Measurements from ENCODE around the gene ADCY7.

The ADCY7 gene

DNA sequence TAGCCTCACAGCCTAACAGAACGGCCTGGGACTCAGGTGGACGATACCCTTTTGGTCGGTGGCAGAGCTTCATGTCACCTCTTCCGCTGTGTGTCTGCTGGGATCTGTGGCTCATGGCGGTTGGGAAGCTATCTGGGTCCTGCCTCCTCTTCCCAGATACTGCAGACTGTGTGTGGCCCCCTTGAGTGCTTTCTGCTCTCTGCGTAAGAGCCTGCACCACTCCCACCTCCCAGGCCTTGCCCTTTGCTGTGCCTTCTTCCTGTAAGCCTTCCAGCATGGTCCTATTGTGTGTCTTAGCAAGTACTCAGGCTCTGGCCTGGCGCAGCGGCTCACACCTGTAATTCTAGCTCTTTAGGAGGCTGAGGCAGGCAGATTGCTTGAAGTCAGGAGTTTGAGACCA, 17.5 kb upstream of the ADCY7 start:
- no peak for DNase-seq (ENCODE audit: low read depth in 3 of 3)

DNA sequence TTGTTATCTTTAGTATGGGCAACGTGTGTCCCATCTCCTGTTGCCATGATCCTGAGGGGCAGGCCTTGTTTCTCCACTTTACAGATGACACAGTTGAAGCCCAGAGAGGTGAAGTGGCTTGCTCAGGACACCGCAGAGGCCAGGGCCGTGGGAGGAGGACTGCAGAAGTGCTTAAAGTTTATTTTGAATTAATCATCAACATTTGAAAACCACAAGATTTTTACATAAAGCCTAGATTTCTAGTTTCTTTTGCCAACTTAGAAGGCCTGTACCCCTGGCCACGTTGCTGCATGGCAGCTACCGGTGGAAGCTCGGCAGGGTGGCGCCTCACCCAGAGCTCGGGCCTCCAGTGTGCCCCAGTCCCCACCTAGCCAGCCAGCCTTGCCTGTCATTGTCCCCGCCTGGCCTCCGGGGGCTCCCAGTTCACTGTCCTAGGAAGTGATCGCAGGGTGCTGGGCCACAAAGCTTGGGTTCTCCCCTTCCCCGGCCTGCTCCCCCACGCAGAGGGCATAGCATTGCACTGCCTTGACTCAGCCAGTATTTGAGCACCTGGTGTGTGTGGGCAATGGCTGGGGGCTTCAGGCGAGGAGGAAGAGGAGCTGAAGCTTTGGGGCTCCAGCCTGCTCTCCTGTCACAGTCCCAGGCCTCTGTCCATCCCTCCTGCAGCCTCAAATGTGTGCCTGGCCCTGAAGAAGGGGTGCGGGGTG, 14.8 kb upstream of the ADCY7 start:
- no peak for DNase-seq (ENCODE audit: low read depth in 3 of 3)

DNA sequence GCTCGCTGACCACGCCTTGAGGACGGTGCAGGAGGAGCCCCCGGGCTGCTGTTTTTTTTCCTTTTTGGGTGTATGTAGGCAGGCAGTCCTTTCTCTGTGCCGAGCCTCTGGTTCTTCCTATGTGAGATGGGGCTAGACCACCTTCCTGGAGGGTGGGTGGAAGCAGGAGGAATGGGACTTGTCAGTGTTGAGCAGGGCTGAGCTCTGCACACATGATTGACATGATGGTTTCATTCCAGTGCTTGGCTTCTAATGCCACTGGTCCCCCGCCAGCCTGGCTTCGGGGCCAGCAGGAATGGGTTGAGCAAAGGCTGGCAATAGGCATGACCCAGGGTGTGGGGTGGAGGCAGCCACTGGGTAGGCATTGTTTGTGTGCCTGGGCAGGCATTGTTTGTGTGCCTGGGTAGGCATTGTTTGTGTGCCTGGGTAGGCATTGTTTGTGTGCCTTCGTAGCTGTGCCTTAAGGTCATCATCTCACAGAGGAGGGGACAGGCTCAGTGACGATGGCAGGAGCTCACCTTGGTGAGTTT, 14.2 kb upstream of the ADCY7 start:
- no peak for DNase-seq (ENCODE audit: low read depth in 3 of 3)

DNA sequence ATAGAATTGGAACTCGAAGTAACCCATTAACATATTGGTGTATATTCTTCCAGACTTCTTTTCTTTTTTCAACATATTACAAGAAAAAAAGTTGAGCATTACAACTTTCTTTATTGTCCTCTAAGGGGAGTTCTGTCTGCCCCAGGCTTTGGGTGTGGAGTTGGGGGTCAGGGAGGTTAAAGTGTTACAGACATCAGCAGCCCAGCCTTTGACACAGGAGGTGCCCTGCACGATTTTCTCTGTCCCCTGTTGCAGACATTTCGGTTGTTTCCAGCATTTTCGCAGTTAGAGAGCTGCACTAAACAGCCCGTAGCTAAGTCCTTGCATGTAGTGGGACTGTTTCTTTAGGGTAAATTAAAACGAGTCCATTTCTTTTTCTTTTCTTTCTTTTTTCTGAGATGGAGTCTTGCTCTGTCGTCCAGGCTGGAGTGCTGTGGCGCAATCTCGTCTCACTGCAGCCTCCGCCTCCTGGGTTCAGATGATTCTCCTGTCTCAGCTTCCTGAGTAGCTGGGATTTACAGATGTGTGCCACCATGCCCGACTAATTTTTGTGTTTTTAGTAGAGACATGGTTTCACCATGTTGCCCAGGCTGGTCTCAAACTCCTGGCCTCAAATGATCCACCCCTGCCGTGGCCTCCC, 13.4 kb upstream of the ADCY7 start:
- DNase-seq (ENCODE audit: low read depth in 3 of 3) = no peak

DNA sequence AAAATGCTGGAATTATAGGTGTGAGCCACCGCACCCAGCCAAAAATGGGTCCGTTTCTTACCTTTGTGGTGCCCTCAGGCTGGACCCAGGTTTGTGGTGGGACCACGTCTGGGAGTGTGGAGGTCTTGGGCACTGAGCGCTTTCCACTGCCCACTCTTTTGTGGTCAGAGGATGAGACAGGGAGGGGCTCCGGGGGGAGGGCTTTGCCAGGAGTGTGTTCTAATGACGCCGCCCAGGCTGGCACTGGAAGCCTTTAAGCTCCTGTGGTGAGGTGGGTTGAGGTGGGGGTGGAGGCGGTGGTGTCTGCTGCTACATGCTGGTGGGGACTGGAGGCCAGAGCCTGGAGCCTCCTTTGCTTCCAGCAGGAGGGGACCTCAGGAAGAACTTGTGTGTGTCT, 12.8 kb upstream of the ADCY7 start:
- DNase-seq (ENCODE audit: low read depth in 3 of 3) = no peak

DNA sequence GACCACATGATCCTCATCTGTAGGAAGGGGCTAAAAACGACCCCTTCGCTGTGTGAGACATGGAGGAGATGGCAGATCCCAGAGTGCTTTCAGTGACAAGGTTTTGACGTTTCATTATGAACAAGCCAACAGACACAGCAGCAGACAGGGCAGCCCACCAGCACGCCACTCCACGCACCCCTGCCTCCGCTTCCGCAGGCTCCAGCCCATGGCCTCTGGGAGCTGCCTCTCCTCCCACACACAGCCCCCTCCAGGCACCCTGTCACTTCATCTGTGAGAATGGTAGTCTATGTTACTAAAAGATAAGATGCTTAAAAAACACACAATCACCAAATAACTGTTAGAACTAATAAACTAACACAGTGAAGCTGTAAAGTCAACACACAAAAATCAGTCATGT, 12.3 kb upstream of the ADCY7 start:
- no peak for DNase-seq (ENCODE audit: low read depth in 3 of 3)

DNA sequence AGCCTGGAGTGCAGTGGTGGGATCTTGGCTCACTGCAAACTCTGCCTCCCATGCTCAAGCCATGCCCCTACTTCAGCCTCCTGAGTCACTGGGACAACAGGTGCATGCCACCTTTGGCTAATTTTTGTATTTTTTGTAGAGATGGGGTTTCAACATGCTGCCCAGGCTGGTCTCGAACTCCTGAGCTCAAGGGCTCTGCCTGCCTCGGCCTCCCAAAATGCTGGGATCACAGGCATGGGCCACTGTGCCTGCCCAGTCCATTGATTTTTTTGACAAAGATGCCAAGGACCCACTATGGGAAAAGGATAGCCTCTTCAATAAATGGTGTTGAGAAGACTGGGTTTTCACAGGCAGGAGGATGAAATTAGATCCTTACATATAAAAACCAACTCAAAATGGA, 10.8 kb upstream of the ADCY7 start:
- no peak for DNase-seq (ENCODE audit: low read depth in 3 of 3)

DNA sequence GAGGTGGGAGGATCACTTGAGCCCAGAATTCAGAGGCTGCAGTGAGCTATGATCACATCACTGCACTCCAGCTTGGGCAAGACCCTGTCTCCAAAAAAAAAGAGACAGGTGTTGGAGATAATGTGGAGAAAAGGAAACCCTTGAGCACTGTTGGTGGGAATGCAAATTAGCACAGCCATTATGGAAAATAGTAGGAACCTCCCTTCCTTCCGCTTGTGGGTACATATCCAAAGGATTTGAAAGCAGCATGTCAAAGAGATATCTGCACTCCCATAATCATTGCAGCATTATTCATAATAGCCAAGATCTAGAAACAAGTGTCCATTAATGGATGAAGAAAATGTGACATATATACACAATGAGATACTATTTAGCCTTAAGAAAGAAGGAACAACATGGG, 9.7 kb upstream of the ADCY7 start:
- DNase-seq (ENCODE audit: low read depth in 3 of 3) = no peak

DNA sequence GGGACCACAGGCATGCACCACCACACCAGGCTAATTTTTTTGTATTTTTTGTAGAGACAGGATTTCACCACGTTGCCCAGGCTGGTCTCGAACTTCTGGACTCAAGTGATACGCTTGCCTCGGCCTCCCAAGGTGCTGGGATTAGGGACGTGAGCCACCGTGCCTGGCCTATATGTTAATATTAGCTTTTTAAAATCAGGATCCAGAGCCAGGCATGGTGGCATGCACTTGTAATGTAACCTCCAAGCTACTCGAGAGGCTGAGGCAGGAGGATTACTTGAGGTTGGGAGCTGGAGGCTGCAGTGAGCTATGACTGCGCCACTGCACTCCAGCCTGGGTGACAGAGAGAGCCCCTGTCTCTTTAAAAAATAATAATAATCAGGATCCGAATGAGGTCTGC, 8.5 kb upstream of the ADCY7 start:
- DNase-seq (ENCODE audit: low read depth in 3 of 3) = no peak

DNA sequence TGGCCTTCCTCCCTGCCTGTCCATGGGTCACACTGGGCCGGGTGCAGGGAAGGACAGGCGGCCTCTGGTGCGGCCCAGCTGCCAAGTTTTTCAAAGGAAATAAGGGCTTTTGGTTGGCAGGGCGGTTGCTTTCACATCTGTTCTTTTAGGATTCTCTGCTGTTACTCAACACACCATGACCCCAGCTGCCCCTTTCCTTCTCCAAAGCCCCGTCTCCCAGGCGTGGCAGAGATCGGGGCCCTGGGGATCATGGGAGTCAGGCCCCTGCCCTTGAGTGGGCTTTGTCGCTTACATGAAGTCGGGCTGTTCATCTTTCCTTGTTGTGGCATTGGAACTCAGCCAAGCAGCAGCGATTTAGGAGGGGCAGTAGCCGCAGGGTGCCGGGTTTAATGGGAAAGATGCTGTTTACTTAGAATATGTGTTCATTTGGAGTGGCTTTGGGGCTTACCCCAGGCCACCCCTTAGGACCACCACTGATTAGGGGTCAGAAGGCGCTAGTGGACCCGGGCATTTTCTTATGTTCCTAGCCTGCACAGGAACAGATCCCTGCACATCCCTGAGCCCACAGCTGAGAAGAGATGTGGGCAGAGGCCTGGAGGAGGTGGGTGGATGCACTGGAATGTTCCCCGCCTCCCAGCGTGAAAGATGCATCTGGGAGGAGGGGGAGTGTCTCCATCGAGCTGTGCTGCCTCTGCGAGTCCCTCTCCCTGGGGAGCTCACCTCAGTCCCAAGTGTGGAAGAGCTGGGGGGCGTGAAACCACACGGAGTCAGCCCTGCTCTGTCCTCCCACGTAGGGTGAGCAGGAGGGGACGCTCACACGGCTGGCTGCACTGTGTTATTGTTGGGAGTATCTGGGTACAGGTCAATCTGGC, 6.8 kb upstream of the ADCY7 start:
- no peak for DNase-seq (ENCODE audit: low read depth in 3 of 3)

DNA sequence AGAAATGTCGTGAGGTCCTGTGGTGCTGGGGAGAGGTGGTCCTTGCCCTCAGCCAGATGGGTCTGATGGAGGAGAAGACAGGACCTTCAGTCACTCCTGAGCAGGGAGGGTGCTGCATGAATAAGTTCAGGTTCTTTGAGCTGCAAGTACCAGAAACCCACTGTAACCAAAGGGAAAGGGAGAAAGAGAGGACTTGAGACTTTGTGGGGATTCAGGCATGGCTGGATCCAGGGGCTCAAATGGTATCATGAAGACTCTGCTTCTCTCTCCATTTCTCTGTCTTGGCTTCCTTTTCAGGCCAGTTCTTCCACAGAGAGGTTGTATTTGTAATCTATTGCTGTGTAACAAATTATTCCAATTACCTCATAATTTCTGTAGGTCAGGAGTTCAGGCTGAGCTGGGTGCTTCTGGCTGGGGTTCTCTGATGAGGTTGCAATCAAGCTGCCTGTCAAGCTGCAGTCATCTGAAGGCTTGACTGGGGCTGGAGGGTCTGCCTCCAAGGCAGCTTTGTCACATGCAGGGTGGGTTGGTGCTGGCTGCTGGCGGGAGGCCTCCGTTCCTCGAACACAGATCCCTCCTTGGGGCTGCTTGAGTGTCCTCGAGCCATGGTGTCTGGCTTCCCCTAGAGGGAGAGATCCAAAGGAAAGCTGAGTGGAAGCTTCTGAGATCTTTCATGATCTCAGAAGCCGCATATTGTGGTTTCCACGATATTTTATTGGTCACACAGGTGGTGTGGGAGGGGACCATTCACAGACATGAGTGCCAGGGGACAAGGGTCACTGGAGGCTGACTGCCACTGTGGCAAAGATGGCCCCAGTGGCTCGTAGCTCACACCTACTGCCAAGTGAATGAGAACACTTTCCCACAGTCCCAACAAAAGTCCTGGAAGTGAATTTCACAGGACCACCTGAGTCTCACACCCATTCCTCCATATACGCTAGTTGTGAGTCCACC, 5.9 kb upstream of the ADCY7 start:
- DNase-seq (ENCODE audit: low read depth in 3 of 3) = no peak

DNA sequence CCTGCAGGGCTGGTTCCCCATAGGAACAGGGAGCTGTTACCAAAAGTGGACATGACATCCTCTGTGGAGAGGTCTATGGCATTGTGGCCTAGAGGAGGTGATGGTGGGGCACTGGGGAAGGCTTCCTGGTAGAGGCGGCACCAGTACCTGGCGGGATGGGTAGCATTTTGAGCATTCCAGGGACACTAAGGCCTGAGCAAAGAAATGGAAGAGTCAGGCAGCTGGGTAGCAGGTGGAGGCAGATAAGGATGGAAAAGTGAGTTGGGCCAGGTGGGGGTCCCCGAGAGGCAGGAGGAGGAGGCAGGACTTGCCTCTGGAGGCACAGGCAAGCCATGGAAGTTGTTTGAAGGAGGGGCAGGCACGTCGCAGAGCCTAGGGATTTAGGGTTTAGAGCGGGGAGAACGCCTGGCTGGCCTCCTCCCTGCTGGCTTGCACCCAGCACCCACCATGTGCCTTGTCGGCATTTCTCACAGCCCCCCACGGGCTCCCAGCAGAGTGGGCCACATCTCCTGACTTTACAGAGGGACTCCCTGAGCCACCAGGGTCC, 5.1 kb upstream of the ADCY7 start:
- no peak for DNase-seq (ENCODE audit: low read depth in 3 of 3)

DNA sequence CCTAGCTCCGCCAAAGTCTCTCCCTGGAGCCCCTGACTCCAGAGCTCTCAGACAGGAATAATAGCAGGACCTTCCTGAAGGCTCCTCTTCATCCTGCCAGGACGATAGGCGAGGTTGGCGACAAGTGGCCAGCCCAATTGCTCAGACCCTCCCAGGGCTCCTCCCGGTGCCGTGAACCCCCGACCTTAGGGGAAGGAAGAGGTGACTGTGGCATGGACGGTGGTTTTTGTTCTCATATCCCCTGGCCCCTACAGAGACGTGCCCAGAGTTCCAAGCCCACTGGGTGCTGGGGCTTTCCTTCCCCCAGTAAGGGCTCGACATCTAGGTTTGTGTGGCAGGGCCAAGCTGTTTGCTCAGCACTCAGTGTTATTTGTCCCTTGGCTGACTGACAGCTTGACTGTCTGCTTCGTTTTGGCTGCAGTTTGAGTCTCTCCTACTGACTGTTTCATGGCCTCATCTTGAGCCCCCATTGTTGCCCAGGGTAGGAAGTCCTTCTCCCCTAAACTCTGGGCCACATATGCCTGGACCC, 4.6 kb upstream of the ADCY7 start:
- DNase-seq (ENCODE audit: low read depth in 3 of 3) = no peak

DNA sequence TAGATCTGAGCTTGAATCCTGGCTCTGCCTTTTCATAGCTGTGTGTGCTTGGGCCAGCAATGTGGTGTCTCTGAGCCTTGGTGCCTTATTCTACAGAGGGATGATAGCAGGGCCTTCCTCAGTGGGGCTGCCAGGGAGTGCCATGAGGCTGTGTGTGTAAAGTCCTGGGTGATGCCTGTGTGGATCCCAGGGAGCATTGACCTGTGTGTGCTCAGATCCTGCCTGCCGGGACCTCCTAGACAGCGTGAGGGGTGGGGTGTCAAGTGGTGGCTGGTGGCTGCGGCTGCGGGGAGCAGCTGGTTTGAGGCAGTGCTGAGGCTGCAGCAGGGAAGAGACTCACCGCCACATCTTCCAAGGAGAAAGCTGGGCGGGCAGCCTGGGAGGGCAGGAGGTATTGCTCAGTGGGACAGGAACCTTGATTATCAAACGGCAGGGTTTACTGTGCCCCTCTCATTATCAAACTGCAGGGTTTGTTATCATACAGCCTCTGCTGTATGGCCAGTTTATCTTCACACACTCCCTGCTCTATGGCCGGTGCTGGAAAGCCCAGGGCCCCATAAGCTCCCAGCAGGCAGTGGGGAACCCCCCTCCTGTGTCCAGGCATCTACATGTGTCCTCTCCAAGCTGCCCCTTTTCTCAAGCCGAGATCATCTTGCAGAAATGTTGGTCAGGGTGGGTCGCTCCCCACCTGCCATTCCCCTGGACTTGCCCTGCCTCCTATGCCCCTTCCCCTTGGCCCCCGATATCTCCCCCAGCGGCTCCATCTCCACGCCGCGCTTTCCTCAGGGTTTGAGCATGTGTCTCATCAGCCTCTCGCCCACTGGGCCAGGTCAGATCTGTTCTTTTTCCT, 3.1 kb upstream of the ADCY7 start:
- no peak for DNase-seq (ENCODE audit: low read depth in 3 of 3)

DNA sequence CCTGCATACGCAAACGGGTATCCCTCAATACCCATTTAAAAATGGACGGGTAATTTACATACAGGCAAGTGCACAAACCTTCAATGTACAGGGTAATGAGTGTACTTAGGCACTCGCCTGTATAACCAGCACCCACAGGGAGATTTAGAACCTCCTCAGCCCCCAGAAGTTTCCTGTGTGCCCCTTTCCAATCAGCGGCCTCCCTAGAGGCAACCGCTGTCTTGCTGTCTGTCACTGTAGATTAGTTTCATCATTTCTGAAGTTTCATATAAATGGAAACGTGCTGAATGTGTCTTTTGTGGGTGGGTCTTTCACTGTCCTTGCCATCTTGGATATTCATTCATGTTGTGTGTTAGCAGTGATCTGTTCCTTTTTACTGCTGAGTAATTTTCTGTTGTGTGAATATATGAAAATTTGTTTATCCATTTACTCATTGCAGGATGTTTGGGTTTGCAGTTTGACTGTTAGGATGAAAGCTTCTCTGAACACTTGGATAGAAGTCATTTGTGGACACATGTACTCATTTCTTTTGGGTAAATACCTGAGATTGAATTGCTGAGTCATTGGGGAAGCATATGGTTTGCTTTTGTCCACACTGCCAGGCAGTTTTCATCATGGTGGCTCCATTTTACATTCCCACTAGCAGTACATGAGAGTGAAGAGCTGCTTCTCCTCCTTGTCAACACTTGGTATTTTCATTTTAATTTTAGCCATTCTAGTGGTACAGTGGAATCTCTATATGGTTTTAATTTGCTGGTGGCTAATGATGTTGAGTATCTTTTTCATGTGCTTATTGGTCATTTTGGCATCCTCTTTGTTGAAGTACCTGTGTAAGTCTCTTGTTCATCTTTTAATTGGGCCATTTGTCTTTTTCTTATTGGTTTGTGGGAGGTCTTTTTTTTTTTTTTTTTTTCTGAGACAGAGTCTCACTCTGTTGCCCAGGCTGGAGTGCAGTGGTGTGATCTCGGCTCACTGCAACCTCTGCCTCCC, 2.1 kb upstream of the ADCY7 start:
- DNase-seq (ENCODE audit: low read depth in 3 of 3) = no peak

DNA sequence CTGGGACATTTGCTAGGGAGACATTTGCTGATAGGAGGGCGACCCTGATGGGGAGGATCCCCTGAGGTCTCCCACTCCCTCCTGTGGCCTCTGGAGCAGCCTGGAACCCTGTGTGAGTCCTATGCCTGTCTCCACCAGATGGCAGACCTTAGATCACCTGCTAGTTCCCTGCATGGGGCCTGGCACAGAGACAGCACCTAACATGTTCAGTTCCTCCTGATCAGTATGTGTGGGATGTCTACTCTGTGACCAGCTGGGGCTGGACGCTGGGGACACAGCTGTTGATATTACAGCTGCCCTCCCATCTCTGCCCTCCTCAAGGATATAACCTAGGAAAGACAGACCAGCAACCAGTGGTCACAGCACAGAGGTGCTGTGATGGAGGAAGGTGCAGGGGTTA, 1.1 kb upstream of the ADCY7 start:
- no peak for DNase-seq (ENCODE audit: low read depth in 3 of 3)

DNA sequence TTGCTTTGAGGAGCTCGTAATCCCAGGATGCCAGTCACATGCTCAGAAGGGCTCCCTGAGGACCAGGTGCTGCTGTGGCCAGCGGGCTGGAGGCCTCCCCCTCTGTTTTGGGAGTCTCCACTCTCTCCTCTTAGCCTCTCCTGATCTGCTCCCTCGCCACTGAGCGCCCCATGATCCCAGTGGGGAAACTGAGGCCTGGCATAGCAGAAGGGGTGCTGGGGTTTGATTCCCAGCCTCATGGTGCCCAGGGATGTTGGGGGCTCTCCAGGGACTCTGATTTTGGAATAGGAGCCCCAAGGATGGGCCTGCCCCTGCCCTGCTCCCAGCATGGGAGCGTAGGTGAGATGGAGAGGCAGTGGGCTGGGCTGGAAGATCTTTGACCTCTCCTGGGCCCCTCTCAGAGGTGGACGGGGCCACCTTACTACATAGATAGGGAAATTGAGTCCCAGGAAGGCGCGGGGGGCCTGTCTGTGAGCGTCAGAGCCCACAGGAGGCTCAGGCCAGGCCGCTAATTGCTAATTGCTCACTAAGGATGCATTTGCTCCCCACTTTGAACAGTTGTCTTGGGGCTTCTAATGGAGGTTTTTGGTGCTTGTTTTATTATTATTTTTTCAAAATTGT, 525 bp upstream of the ADCY7 start:
- no peak for DNase-seq (ENCODE audit: low read depth in 3 of 3)

DNA sequence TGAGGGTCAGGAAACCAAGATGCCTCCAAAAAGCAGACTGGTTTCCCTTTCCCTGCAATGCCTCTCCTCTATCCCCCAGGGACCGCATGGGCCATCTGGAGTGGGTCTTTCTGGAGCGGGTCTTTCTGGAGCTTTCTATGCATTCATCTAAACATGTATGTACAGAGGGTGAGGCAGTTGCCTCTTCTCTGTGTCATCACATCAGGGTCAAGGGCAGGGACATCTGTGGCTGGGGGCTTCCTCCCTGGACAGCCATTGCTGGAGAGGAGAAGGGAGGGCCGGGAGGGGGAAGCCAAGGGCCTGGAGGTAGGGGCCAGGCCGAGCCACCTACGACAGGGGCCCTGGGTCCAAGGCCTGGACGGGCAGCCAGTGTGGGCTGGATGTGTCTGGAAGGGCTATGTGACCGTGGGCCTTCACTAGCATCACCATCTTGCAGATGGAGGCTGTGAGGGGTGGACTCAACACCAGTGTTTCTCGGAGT, 840 bp downstream of the ADCY7 start:
- DNase-seq (ENCODE audit: low read depth in 3 of 3) = no peak

Measured in stimulated activated CD4-positive, alpha-beta T cell treated with anti-CD3 and anti-CD28 coated beads, TNF-alpha, amount 100 ng/mL, for 48 hours (primary cell).